SK-N-SH treated with all-trans-retinoic acid at 6 μM for 48 hours (cell line): ENCODE measurements around the gene CLCN6.

Experiments used
- ATAC-seq: fragments of 200-7000 bp; cut with Tn5 transposase; 3 replicates; pipeline ENCODE4 v1.9.1; 2020; ENCODE audit warnings: mild to moderate bottlenecking, moderate library complexity
- ARNTL ChIP-seq: fragments of 450-650 bp; formaldehyde crosslinking; IDR thresholded peaks from 2 replicates; pipeline ENCODE4 v1.5.0; 2020; ENCODE audit warnings: low read depth, mild to moderate bottlenecking, moderate library complexity, borderline replicate concordance
- BACH2 ChIP-seq: fragments of 250-450 bp; sonication (Bioruptor Pico); IDR thresholded peaks from 2 replicates; pipeline ENCODE4 v1.9.0; 2021; ENCODE audit warnings: mild to moderate bottlenecking, borderline replicate concordance
- CSDC2 ChIP-seq: fragments of 250-450 bp; sonication (Bioruptor Pico); IDR thresholded peaks from 2 replicates; pipeline ENCODE4 v1.5.0; 2020; ENCODE audit warnings: mild to moderate bottlenecking, moderate library complexity
- ESRRG ChIP-seq: fragments of 250-450 bp; sonication (Bioruptor Pico); IDR thresholded peaks from 2 replicates; pipeline ENCODE4 v1.6.1; 2021; ENCODE audit warnings: mild to moderate bottlenecking
- GLIS3 ChIP-seq: fragments of 250-450 bp; sonication (Bioruptor Pico); IDR thresholded peaks from 2 replicates; pipeline ENCODE4 v1.5.0; 2020; ENCODE audit warnings: mild to moderate bottlenecking, moderate library complexity
- ISL1 ChIP-seq: fragments of 250-450 bp; sonication (Bioruptor Pico); IDR thresholded peaks from 2 replicates; pipeline ENCODE4 v2.1.2; 2022; ENCODE audit warnings: mild to moderate bottlenecking, moderate library complexity
- OSR1 ChIP-seq: fragments of 250-450 bp; sonication (Bioruptor Pico); IDR thresholded peaks from 2 replicates; pipeline ENCODE4 v1.8.0; 2022; ENCODE audit warnings: moderate library complexity, mild to moderate bottlenecking, inconsistent platforms
- PATZ1 ChIP-seq: fragments of 250-450 bp; sonication (Bioruptor Pico); IDR thresholded peaks from 2 replicates; pipeline ENCODE4 v1.8.0; 2020; ENCODE audit warnings: mild to moderate bottlenecking, moderate library complexity, borderline replicate concordance
- PPARA ChIP-seq: fragments of 250-450 bp; sonication (Bioruptor Pico); IDR thresholded peaks from 2 replicates; pipeline ENCODE4 v1.5.0; 2020; ENCODE audit warnings: mild to moderate bottlenecking, borderline replicate concordance
- RARB ChIP-seq: fragments of 250-450 bp; sonication (Bioruptor Pico); IDR thresholded peaks from 2 replicates; pipeline ENCODE4 v1.8.0; 2021; ENCODE audit warnings: mild to moderate bottlenecking, moderate library complexity
- SNAI2 ChIP-seq: fragments of 250-450 bp; sonication (Bioruptor Pico); IDR thresholded peaks from 2 replicates; pipeline ENCODE4 v1.5.0; 2020; ENCODE audit warnings: mild to moderate bottlenecking, moderate library complexity
- TCF4 ChIP-seq: fragments of 250-450 bp; sonication (Bioruptor Pico); IDR thresholded peaks from 2 replicates; pipeline ENCODE4 v1.8.0; 2021; ENCODE audit warnings: mild to moderate bottlenecking, moderate library complexity, borderline replicate concordance
- TOX ChIP-seq: fragments of 250-450 bp; sonication (Bioruptor Pico); IDR thresholded peaks from 2 replicates; pipeline ENCODE4 v1.8.0; 2021; ENCODE audit warnings: mild to moderate bottlenecking, moderate library complexity, borderline replicate concordance
- ZC3H10 ChIP-seq: fragments of 250-450 bp; sonication (Bioruptor Pico); IDR thresholded peaks from 2 replicates; pipeline ENCODE4 v1.5.1; 2021; ENCODE audit warnings: mild to moderate bottlenecking, moderate library complexity
- ZFP3 ChIP-seq: fragments of 250-450 bp; sonication (Bioruptor Pico); IDR thresholded peaks from 2 replicates; pipeline ENCODE4 v1.5.0; 2020; ENCODE audit warnings: mild to moderate bottlenecking, moderate library complexity
- ZFP30 ChIP-seq: fragments of 450-650 bp; formaldehyde crosslinking; IDR thresholded peaks from 2 replicates; pipeline ENCODE4 v1.5.0; 2022; ENCODE audit warnings: mild to moderate bottlenecking, moderate library complexity
- ZNF565 ChIP-seq: fragments of 450-650 bp; formaldehyde crosslinking; conservative IDR thresholded peaks from 2 replicates; pipeline ENCODE4 v1.5.0; 2020; ENCODE audit warnings: low read depth, mild to moderate bottlenecking, moderate library complexity
- ZNF70 ChIP-seq: fragments of 450-650 bp; formaldehyde crosslinking; IDR thresholded peaks from 2 replicates; pipeline ENCODE4 v1.5.0; 2020; ENCODE audit warnings: mild to moderate bottlenecking, moderate library complexity
- TF ChIP-seq, protein P1 (sequence below): fragments of 250-450 bp; sonication (Bioruptor Pico); IDR thresholded peaks from 2 replicates; pipeline ENCODE4 v1.5.1; 2020; ENCODE audit warnings: low read depth, mild to moderate bottlenecking, moderate library complexity
- TF ChIP-seq, protein P2 (sequence below): fragments of 250-450 bp; sonication (Bioruptor Pico); IDR thresholded peaks from 2 replicates; pipeline ENCODE4 v1.5.0; 2020; ENCODE audit warnings: mild to moderate bottlenecking, moderate library complexity
- TF ChIP-seq, protein P3 (sequence below): fragments of 250-450 bp; sonication (Bioruptor Pico); IDR thresholded peaks from 2 replicates; pipeline ENCODE4 v1.5.1; 2021; ENCODE audit warnings: mild to moderate bottlenecking, moderate library complexity
- TF ChIP-seq, protein P4 (sequence below): fragments of 250-450 bp; sonication (Bioruptor Pico); IDR thresholded peaks from 2 replicates; pipeline ENCODE4 v1.8.0; 2021; ENCODE audit warnings: low read depth, mild to moderate bottlenecking, moderate library complexity, borderline replicate concordance

CLCN6 gene

GRCh38 chr1:11782127-11782708, 23.8 kb upstream of the CLCN6 start:
- ATAC-seq, result no peak
- TF ChIP-seq ESRRG (CRISPR knock-in tag), result no peak
- no peak for TF ChIP-seq ZNF70 (CRISPR knock-in tag)
- no peak for TF ChIP-seq BACH2
- no peak for TF ChIP-seq TOX
- no peak for TF ChIP-seq ZNF565 (CRISPR knock-in tag)

GRCh38 chr1:11783556-11783955, 22.4 kb upstream of the CLCN6 start:
- no peak for TF ChIP-seq ZFP30
- no peak for TF ChIP-seq ZFP3
- TF ChIP-seq OSR1 (CRISPR knock-in tag), result no peak
- TF ChIP-seq CSDC2 (CRISPR knock-in tag), result no peak
- TF ChIP-seq ARNTL (CRISPR knock-in tag), result no peak
- TF ChIP-seq RARB, result no peak
- TF ChIP-seq ZC3H10, result no peak
- TF ChIP-seq, protein P1, sequence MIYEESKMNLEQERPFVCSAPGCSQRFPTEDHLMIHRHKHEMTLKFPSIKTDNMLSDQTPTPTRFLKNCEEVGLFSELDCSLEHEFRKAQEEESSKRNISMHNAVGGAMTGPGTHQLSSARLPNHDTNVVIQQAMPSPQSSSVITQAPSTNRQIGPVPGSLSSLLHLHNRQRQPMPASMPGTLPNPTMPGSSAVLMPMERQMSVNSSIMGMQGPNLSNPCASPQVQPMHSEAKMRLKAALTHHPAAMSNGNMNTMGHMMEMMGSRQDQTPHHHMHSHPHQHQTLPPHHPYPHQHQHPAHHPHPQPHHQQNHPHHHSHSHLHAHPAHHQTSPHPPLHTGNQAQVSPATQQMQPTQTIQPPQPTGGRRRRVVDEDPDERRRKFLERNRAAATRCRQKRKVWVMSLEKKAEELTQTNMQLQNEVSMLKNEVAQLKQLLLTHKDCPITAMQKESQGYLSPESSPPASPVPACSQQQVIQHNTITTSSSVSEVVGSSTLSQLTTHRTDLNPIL (CRISPR knock-in tag), result no peak
- no peak for TF ChIP-seq ESRRG (CRISPR knock-in tag)
- no peak for ATAC-seq

DNA sequence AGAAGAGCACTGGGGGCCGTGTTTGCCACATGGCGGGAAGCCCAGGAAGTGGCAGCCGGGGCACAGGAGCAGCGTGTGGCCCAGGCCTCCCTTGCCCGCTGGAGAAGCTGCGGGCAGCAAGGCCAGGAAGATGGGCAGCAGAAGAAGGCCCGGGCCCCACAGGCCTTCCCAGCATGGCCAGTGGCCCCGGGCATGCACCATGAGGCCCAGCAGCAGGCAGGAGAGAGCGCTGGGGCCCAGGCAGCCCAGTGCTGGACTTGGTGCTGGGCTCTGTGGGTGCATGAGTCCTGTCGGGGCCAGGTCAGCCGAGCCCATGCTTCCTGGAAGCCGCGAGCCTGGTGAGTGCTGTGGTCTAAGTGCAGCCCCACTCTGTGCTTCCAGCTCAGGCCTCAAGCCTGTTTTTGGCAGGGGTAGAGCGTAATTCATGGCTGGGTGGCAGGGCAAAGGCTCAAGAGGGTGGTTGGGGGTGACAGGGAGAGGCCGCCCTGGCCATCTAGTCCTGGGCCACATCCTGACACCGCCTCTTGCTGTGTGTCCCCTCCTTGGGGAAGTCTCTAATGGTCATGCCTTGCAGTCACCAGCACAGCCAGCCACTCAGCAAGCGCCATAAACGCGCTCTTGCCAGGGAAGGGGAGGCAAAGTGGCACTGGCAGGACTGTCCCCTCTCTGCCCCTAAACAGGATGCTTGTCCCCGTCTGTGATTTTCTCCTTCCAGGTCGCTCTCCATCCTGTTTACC, 21.6 kb upstream of the CLCN6 start:
- TF ChIP-seq ZNF70 (CRISPR knock-in tag) (no peak), PATZ1 (CRISPR knock-in tag) (no peak), TCF4 (CRISPR knock-in tag) (no peak), ARNTL (CRISPR knock-in tag) (no peak), PPARA (no peak), ZFP3 (no peak), ISL1 (CRISPR knock-in tag) (no peak), TOX (no peak), CSDC2 (CRISPR knock-in tag) (no peak), RARB (no peak), ZC3H10 (no peak), GLIS3 (no peak), SNAI2 (CRISPR knock-in tag) (no peak), ESRRG (CRISPR knock-in tag) (no peak)
- TF ChIP-seq, protein P1 (CRISPR knock-in tag), result no peak
- TF ChIP-seq, protein P2, sequence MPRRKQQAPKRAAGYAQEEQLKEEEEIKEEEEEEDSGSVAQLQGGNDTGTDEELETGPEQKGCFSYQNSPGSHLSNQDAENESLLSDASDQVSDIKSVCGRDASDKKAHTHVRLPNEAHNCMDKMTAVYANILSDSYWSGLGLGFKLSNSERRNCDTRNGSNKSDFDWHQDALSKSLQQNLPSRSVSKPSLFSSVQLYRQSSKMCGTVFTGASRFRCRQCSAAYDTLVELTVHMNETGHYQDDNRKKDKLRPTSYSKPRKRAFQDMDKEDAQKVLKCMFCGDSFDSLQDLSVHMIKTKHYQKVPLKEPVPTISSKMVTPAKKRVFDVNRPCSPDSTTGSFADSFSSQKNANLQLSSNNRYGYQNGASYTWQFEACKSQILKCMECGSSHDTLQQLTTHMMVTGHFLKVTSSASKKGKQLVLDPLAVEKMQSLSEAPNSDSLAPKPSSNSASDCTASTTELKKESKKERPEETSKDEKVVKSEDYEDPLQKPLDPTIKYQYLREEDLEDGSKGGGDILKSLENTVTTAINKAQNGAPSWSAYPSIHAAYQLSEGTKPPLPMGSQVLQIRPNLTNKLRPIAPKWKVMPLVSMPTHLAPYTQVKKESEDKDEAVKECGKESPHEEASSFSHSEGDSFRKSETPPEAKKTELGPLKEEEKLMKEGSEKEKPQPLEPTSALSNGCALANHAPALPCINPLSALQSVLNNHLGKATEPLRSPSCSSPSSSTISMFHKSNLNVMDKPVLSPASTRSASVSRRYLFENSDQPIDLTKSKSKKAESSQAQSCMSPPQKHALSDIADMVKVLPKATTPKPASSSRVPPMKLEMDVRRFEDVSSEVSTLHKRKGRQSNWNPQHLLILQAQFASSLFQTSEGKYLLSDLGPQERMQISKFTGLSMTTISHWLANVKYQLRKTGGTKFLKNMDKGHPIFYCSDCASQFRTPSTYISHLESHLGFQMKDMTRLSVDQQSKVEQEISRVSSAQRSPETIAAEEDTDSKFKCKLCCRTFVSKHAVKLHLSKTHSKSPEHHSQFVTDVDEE (CRISPR knock-in tag), result no peak
- TF ChIP-seq, protein P3, sequence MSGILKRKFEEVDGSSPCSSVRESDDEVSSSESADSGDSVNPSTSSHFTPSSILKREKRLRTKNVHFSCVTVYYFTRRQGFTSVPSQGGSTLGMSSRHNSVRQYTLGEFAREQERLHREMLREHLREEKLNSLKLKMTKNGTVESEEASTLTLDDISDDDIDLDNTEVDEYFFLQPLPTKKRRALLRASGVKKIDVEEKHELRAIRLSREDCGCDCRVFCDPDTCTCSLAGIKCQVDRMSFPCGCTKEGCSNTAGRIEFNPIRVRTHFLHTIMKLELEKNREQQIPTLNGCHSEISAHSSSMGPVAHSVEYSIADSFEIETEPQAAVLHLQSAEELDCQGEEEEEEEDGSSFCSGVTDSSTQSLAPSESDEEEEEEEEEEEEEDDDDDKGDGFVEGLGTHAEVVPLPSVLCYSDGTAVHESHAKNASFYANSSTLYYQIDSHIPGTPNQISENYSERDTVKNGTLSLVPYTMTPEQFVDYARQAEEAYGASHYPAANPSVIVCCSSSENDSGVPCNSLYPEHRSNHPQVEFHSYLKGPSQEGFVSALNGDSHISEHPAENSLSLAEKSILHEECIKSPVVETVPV, result no peak
- TF ChIP-seq, protein P4, sequence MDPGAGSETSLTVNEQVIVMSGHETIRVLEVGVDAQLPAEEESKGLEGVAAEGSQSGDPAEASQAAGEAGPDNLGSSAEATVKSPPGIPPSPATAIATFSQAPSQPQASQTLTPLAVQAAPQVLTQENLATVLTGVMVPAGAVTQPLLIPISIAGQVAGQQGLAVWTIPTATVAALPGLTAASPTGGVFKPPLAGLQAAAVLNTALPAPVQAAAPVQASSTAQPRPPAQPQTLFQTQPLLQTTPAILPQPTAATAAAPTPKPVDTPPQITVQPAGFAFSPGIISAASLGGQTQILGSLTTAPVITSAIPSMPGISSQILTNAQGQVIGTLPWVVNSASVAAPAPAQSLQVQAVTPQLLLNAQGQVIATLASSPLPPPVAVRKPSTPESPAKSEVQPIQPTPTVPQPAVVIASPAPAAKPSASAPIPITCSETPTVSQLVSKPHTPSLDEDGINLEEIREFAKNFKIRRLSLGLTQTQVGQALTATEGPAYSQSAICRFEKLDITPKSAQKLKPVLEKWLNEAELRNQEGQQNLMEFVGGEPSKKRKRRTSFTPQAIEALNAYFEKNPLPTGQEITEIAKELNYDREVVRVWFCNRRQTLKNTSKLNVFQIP (CRISPR knock-in tag), result no peak
- no peak for ATAC-seq
